ENCODE data around the gene SCP2D1. TPM values are rescaled to one million over a fixed set of nuclear protein-coding genes. Genes with fewer than 3 reads are reported as not detected.
A peak's percentile ranks its signal among the peaks of the same experiment; 100 is the strongest.
"Not testable (repeated sequence)": the region's sequence is repeated elsewhere in the genome, so short reads cannot be mapped to it uniquely, and the experiment has no call there.

The SCP2D1 gene
- total RNA-seq (ENCODE audit: insufficient read depth, low replicate concordance) = not detected

GRCh38 chr20:18813483-18813882 is at the start of gene SCP2D1:
Gene SCP2D1, plus strand, starts transcription at chr20:18813783. Its CDS starts 33 bp downstream, at chr20:18813816.
- no peak for DNase-seq (ENCODE audit: low spot score)

GRCh38 chr20:18767676-18768075 is 45.9 kb upstream of the SCP2D1 start:
- no peak for DNase-seq (ENCODE audit: low spot score)

- no peak for DNase-seq (ENCODE audit: low spot score)
Observed at GRCh38 chr20:18773566-18773965, 40.0 kb upstream of the SCP2D1 start.

- no peak for DNase-seq (ENCODE audit: low spot score)
Observed at GRCh38 chr20:18774207-18774606, 39.4 kb upstream of the SCP2D1 start.

- no peak for DNase-seq (ENCODE audit: low spot score)
Observed at GRCh38 chr20:18775633-18776032, 38.0 kb upstream of the SCP2D1 start.

- DNase-seq (ENCODE audit: low spot score) = peak; percentile 3
Observed at GRCh38 chr20:18778690-18779392, 34.7 kb upstream of the SCP2D1 start.

- no peak for DNase-seq (ENCODE audit: low spot score)
Observed at GRCh38 chr20:18780385-18781130, 33.0 kb upstream of the SCP2D1 start.

GRCh38 chr20:18781509-18781908 is 32.1 kb upstream of the SCP2D1 start:
- no peak for DNase-seq (ENCODE audit: low spot score)

- no peak for DNase-seq (ENCODE audit: low spot score)
Observed at GRCh38 chr20:18783385-18783959, 30.1 kb upstream of the SCP2D1 start.

GRCh38 chr20:18787046-18787445 is 26.5 kb upstream of the SCP2D1 start:
- not testable (repeated sequence) for DNase-seq (ENCODE audit: low spot score)

GRCh38 chr20:18788021-18788420 is 25.6 kb upstream of the SCP2D1 start:
- no peak for DNase-seq (ENCODE audit: low spot score)

- no peak for DNase-seq (ENCODE audit: low spot score)
Observed at GRCh38 chr20:18790787-18791186, 22.8 kb upstream of the SCP2D1 start.

GRCh38 chr20:18793625-18794427 is 19.8 kb upstream of the SCP2D1 start:
- peak; percentile 97 for DNase-seq (ENCODE audit: low spot score)

- no peak for DNase-seq (ENCODE audit: low spot score)
Observed at GRCh38 chr20:18794428-18794787, 19.2 kb upstream of the SCP2D1 start.

- no peak for DNase-seq (ENCODE audit: low spot score)
Observed at GRCh38 chr20:18795366-18795765, 18.2 kb upstream of the SCP2D1 start.

GRCh38 chr20:18796282-18796833 is 17.2 kb upstream of the SCP2D1 start:
- no peak for DNase-seq (ENCODE audit: low spot score)

GRCh38 chr20:18801516-18801915 is 12.1 kb upstream of the SCP2D1 start:
- no peak for DNase-seq (ENCODE audit: low spot score)

- DNase-seq (ENCODE audit: low spot score) = no peak
Observed at GRCh38 chr20:18802012-18802634, 11.5 kb upstream of the SCP2D1 start.

GRCh38 chr20:18805881-18806280 is 7.7 kb upstream of the SCP2D1 start:
- DNase-seq (ENCODE audit: low spot score) = no peak

- DNase-seq (ENCODE audit: low spot score) = no peak
Observed at GRCh38 chr20:18808712-18809111, 4.9 kb upstream of the SCP2D1 start.

GRCh38 chr20:18811186-18811585 is 2.4 kb upstream of the SCP2D1 start:
- no peak for DNase-seq (ENCODE audit: low spot score)

Data from umbilical cord (tissue), 2 donors.